Urothelium cell line (cell line): Measurements from ENCODE around the gene NPM3.
"Not testable (repeated sequence)": the region's sequence is repeated elsewhere in the genome, so short reads cannot be mapped to it uniquely, and the experiment has no call there.

Experiments
- DNase-seq: peaks from one replicate; pipeline ENCODE4 v3.0.0; 2011; ENCODE audit warnings: low spot score, mixed read lengths
- FAIRE-seq: peaks from 2 replicates; lab custom pipeline; 2011; peaks lifted over from hg19 to GRCh38; lab: Jason Lieb, UNC

NPM3 gene

GRCh38 chr10:101812606-101813005 is 29.4 kb upstream of the NPM3 start:
- no peak for FAIRE-seq
- no peak for DNase-seq

DNA sequence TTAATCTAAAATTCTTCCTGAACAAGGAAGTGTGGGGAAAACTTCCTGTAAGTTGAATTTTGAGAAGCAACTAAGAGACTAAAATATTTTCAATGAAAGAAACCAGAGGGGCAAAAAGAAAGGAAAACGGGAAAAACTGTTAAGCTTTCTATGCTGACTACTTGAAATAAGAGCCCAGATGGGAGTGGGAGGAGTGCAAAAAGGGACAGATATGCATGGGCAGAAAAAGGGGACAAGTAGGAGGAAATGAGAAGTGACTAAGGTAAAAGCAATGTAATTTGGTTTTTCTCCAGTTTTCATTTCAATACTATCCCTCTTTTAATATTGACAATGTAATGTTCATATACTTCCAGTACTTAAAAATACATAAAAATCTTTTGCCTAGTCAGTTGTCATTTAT is 23.9 kb upstream of the NPM3 start:
- FAIRE-seq, result no peak
- DNase-seq, result no peak

- DNase-seq, result no peak
- no peak for FAIRE-seq
These were observed 20.3 kb upstream of the NPM3 start for GRCh38 chr10:101803511-101803910.

GRCh38 chr10:101797403-101798059 is 14.3 kb upstream of the NPM3 start:
- no peak for DNase-seq
- FAIRE-seq, result no peak

DNA sequence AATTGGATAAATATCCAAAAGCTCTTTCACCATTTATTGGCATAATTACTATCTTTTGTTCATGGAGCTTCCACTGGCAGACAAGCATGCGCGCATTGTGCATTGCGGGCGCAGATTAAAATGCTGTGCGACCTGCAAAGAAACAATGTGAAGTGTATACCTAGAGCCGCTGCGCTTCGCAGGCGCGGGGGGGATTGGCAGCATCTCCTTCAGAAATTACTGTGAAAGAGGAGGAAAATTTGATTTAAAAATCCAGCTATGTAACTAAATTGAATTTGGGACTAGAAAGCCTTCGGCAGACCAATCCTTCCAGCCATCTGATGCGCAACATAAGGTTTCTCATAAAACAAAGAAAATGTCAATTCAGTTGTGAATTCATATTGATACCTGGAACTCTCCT is 10.3 kb upstream of the NPM3 start:
- no peak for FAIRE-seq

GRCh38 chr10:101789686-101790085 is 6.4 kb upstream of the NPM3 start:
- no peak for FAIRE-seq
- DNase-seq, result no peak

More for the DNA sequence above, 10.3 kb upstream of the NPM3 start:
- no peak for DNase-seq

DNA sequence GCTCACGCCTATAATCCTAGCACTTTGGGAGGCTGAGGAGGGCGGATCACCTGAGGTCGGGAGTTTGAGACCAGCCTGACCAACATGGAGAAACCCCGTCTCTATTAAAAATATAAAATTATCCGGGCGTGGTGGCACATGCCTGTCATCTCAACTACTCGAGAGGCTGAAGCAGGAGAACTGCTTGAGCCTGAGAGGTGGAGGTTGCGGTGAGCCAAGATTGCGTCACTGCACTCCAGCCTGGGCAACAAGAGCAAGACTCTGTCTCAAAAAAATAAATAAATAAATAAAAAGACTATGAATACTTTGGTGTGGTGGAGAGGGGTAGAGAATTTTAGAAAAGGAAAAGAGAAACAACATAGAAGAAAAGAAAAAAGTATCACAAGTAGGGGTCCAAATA is 6.0 kb upstream of the NPM3 start:
- DNase-seq, FAIRE-seq: not testable (repeated sequence)

GRCh38 chr10:101785801-101786200 is 2.6 kb upstream of the NPM3 start:
- DNase-seq (no peak), FAIRE-seq (no peak)

DNA sequence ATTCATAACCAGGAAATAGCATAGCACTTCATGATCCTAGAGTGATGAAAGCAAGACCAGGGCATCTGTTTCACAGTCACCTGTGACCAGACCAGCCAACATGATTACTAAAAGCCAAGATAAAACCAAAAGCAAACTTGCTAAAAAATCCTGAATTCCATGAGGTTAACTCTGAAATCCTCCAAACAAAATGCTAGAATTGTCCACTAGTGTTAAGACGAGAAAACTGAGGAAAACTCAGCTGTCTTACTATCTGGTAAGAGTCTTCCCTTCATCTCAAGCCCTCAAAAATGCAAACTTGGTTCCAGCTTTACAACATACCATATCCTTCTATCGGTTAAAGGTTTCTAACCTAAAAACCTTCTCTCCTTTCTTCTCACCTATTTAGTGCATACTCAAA is 1.3 kb upstream of the NPM3 start:
- FAIRE-seq (no peak), DNase-seq (no peak)

GRCh38 chr10:101783736-101784118 is 481 bp upstream of the NPM3 start:
- DNase-seq (peak; percentile 19), FAIRE-seq (no peak)

GRCh38 chr10:101781984-101782810 is 1.0 kb downstream of the NPM3 start:
- no peak for DNase-seq
- FAIRE-seq, result no peak

GRCh38 chr10:101781655-101781983 is 1.6 kb downstream of the NPM3 start:
- DNase-seq, result no peak
- peak; percentile 50 for FAIRE-seq

DNA sequence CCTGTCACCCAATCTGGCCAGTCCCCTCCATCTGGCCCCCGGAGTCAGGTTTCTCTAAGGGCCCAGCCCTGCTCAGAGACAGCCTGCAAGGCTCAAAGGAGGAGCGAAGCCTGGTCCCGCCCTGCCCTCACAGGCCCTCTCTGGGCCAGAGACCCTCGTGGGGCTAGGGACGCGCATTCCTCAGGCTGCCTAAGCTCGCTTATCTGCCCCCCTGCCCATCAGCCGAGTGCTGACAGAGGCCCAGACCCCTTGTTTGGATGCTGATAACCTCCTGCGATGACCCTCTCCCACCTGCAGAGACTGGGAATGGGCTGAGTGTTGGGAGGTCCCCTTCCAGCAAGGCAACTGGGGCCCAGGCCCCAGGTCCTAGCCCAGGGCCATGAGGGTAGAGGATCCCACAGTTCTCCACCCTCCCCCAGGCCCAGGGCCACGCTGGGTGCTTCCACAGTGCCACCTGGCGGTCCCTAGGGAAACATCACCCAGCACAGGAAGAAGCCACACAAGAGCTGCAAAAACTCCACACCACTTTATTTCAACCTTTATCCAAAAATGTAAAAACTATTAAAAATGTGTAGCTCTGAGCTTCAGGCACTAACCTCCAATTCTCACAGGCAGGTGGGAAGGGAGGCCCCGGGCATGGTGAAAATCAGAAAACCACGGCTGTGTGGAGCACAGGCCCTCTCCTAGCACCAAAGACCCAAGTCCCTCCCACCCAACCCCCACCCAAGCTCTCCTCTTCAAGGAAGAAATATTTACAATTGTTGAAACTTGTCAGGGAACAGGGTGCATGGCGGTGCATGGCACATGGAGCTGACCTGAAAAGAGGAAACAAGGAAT is 2.2 kb downstream of the NPM3 start:
- FAIRE-seq (no peak), DNase-seq (peak; percentile 83)

DNA sequence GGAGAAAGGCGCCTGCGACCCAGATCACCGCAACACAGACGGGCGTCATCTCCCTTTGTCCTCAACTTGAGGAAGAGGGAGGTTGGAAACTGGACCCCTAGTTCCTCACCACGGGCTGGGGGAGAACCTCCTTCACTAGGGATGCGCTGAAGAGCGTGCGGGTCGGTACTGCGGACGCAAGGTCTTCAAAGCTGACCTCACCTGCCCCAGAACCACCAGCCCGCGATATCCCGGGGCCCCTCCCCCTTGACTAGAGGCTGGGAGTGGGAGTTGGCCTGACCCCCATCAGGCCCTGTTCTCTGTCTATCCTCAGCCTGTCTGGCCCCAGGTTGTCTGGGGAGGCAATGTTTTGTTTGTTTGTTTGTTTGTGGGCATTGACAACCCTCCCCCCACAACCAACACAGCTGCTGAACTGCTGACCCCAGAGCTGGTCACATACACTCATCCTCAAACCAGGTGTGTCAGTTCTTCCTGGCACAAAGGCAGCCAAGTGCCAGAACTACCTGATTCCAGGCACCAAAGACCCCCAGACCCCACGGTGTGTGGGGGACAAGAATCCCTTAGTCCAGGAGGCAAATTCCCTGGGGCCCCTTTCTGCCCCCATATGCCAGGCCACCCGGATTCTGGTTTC is 2.9 kb downstream of the NPM3 start:
- FAIRE-seq (no peak), DNase-seq (no peak)

- FAIRE-seq, result no peak
- DNase-seq, result no peak
These were observed 3.6 kb downstream of the NPM3 start for GRCh38 chr10:101779544-101780186.

- no peak for DNase-seq
- no peak for FAIRE-seq
These were observed 4.3 kb downstream of the NPM3 start for GRCh38 chr10:101778781-101779543.

GRCh38 chr10:101778151-101778780 is 5.0 kb downstream of the NPM3 start:
- DNase-seq (no peak), FAIRE-seq (no peak)

DNA sequence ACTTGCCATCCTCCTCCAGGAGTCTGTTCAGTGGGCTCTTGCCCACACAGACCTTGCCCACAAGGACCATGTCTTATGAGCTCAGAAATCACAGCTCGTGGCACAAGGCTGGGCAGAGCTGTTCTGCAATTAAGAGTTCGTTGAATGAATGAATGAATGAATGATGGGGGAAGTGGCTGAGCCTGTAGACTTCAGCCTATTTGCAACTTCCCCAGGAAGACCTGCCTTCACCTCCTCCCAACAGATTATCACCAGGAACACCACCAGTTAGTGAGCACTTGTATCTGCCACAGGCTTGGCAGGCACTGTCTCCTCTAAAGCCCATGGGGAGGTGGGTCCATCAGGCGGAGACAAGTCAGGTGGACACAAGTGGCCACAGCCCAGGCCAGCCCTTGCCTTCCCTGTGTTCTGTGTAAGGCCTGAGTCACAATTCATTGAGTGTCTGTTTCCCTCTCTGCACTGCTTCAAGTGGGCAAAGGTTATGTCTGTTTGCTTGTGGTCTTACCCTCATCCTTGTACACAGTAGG is 5.6 kb downstream of the NPM3 start:
- DNase-seq, result no peak
- peak; percentile 23 for FAIRE-seq

- DNase-seq (no peak), FAIRE-seq (no peak)
These were observed 7.0 kb downstream of the NPM3 start for GRCh38 chr10:101776161-101776817.
